Transverse colon (tissue), 4 donors: ENCODE measurements around the gene KIAA1586. TPM values are rescaled to one million over a fixed set of nuclear protein-coding genes. Genes with fewer than 3 reads are reported as not detected.
"Not testable (repeated sequence)": the region's sequence is repeated elsewhere in the genome, so short reads cannot be mapped to it uniquely, and the experiment has no call there.

ENCODE experiments used
- DNase-seq: peaks from one replicate; pipeline ENCODE4 v3.0.0-alpha.2; 2019
- H3K27ac ChIP-seq, 4 donors: fragments of 200-600 bp; sonication (generic); 2 replicates each; pipeline ENCODE4 v1.5.1; 2016 to 2018; ENCODE audit warnings: inconsistent platforms in 4 of 4
- H3K27me3 ChIP-seq: fragments of 200-600 bp; sonication (generic); 2 replicates; pipeline ENCODE4 v1.5.1; 2017; ENCODE audit warnings: inconsistent platforms
- H3K36me3 ChIP-seq, 4 donors: fragments of 200-600 bp; sonication (generic); 2 replicates each; pipeline ENCODE4 v1.5.1; 2017 to 2019; ENCODE audit warnings: inconsistent platforms in 4 of 4
- H3K4me1 ChIP-seq, 4 donors: fragments of 200-600 bp; sonication (generic); 2 replicates each; pipeline ENCODE4 v1.5.1; 2017 to 2020; ENCODE audit warnings: inconsistent platforms in 4 of 4
- H3K4me3 ChIP-seq, 4 donors: fragments of 200-600 bp; sonication (generic); 1 replicate in 1 of 4; 2 replicates in 3 of 4; pipeline versions ENCODE4 v1.5.1 to v1.6.1; 2017 to 2019; ENCODE audit warnings: inconsistent platforms in 4 of 4
- H3K9me3 ChIP-seq, 2 donors: fragments of 200-600 bp; sonication (generic); 2 replicates each; pipeline ENCODE4 v1.5.1; 2017 to 2019; ENCODE audit warnings: inconsistent platforms in 2 of 2
- CTCF ChIP-seq, 5 experiments: fragments of 200-600 bp in 3 of 5; fragments of 450-650 bp in 2 of 5; sonication (generic) in 3 of 5; IDR thresholded peaks; 1 replicate in 2 of 5; 2 replicates in 3 of 5; pipeline ENCODE4 v1.5.1; 2016 to 2017; ENCODE audit warnings: antibody characterized with exemption in 5 of 5, inconsistent platforms in 3 of 5, mild to moderate bottlenecking in 2 of 5, moderate library complexity in 1 of 5
- EP300 ChIP-seq: sonication (generic); formaldehyde crosslinking; IDR thresholded peaks from one replicate; pipeline ENCODE4 v1.6.1; 2017; ENCODE audit warnings: antibody characterized with exemption, low read depth
- POLR2A ChIP-seq: fragments of 450-650 bp; IDR thresholded peaks from one replicate; pipeline ENCODE4 v1.6.1; 2016; ENCODE audit warnings: antibody characterized with exemption, mild to moderate bottlenecking, moderate library complexity
- POLR2AphosphoS5 ChIP-seq, 3 donors: sonication (generic); formaldehyde crosslinking; IDR thresholded peaks; one replicate each; pipeline ENCODE4 v1.6.1; 2016; ENCODE audit warnings: antibody characterized with exemption in 3 of 3
- WGBS, 2 donors: methylation state at CpG; one replicate each; pipeline ENCODE4 v1.1.5; 2018; ENCODE audit warnings: low coverage in 1 of 2; 5-methylcytosine and 5-hydroxymethylcytosine counted together
- in situ Hi-C, 4 donors: fragments of 200-750 bp; cut with MboI; loops; one replicate each; pipeline versions ENCODE4 v1.15.0 to v1.15.1; 2017; ENCODE audit warnings: low sequenced_read_pairs in 3 of 4, low pct_ligation_motif_present in 1 of 4, low pct_unique_long_range_greater_than_20kb in 1 of 4
- intact Hi-C: fragments of 100-400 bp; cut with DNase I; formaldehyde crosslinking; loops from one replicate; pipeline ENCODE4 v1.15.1; 2023; ENCODE audit warnings: low total_unique reads
- total RNA-seq, 4 donors: library from RNA; depleted of rRNA; stranded (reverse); fragments of >200 nt; gene quantifications; one replicate each; pipeline ENCODE4 v1.1.0, GENCODE V29; 2016

KIAA1586 gene
- total RNA-seq, 4 donors from 2014 or later, result 0.75 to 9.8 (median 3.6) TPM

DNA sequence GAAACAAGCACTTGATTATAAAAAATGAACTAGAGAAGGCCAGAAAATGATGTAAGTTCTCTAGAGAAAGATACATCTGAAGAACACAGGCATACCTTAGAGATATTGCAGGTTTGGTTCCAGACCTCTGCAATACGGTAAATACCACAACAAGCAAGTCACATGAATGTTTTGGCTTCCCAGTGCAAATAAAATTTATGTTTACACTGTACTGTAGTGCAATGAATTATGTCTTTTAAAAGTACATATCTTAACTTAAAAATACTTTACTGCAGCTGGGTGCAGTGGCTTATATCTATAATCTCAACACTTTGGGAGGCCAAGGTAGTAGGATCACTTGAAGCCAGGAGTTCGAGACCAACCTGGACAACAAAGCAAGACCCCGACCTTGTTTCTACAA, 10.9 kb upstream of the KIAA1586 start:
- no peak for TF ChIP-seq POLR2AphosphoS5 (IDR thresholded peaks at IDR 0.05)
- TF ChIP-seq CTCF (IDR thresholded peaks at IDR 0.05), result no peak
- TF ChIP-seq EP300, result no peak
- no peak for TF ChIP-seq POLR2A
- Histone ChIP-seq H3K4me1 (no peaks in the 10 kb centered on the region), H3K9me3 (no peaks in the 10 kb centered on the region), H3K36me3 (no peaks in the 10 kb centered on the region), H3K27me3 (no peaks in the 10 kb centered on the region), H3K4me3 (no peak overlapping the region), H3K27ac (no peak overlapping the region)
- intact Hi-C loops (no loop called here), in situ Hi-C loops (loop anchor here in 1 of 4 donors (25.0 kb wide), 1 partner anchor 302 kb away; no protein-coding TSS in a partner anchor)
- DNase-seq, result no peak
- 28% methylated on average over 3 of the region's 3 CpGs for WGBS, 2 donors

DNA sequence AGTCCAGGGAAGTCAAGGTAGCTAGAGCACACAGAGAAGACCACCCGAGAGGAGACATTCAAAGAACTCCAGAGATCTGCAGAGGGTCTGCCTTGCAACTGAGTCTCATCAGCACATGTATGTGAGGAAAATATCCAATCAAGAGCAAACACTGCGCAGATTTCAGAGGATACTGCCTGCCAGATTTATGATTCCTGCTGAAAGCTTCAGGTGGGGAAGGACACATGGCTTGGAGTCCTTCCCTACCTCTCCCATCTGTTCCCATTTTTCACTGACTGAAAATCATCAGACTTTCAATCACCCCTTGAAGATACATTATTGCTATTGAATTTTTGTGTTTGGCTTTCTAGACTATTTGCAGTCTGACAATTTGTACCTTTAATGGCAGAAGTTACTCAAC, 7.6 kb upstream of the KIAA1586 start:
- DNase-seq, result no peak
- H3K27me3 ChIP-seq, result peaks cover 13% of the 10 kb centered on the region
- no peaks in the 10 kb centered on the region for H3K4me1 ChIP-seq
- intact Hi-C loops, result no loop called here
- H3K36me3 ChIP-seq, result no peaks in the 10 kb centered on the region
- in situ Hi-C loops, result loop anchor here in 1 of 4 donors (25.0 kb wide), 1 partner anchor 298 kb away; no protein-coding TSS in a partner anchor
- no peak overlapping the region for H3K27ac ChIP-seq
- H3K9me3 ChIP-seq, result no peaks in the 10 kb centered on the region
- WGBS, 2 donors, result 57 to 95% methylated on average over 1 to 2 of the region's 2 CpGs
- no peak overlapping the region for H3K4me3 ChIP-seq
- TF ChIP-seq POLR2AphosphoS5 (IDR thresholded peaks at IDR 0.05), result no peak
- TF ChIP-seq CTCF (IDR thresholded peaks at IDR 0.05), result no peak
- no peak for TF ChIP-seq POLR2A
- no peak for TF ChIP-seq EP300

GRCh38 chr6:57040011-57040410, 6.5 kb upstream of the KIAA1586 start:
- Histone ChIP-seq H3K27me3 (peaks cover 13% of the 10 kb centered on the region), H3K4me1 (no peaks in the 10 kb centered on the region), H3K9me3 (no peaks in the 10 kb centered on the region), H3K27ac (no peak overlapping the region), H3K4me3 (no peak overlapping the region), H3K36me3 (no peaks in the 10 kb centered on the region)
- no peak for DNase-seq
- in situ Hi-C loops, result loop anchor here in 1 of 4 donors (25.0 kb wide), 1 partner anchor 297 kb away; no protein-coding TSS in a partner anchor
- TF ChIP-seq POLR2A, result no peak
- TF ChIP-seq CTCF (IDR thresholded peaks at IDR 0.05), result no peak
- TF ChIP-seq EP300, result no peak
- no peak for TF ChIP-seq POLR2AphosphoS5 (IDR thresholded peaks at IDR 0.05)
- 75 to 100% methylated on average over 1 to 5 of the region's 5 CpGs for WGBS, 2 donors
- intact Hi-C loops, result no loop called here

GRCh38 chr6:57044061-57044460, 2.4 kb upstream of the KIAA1586 start:
- 74 to 83% methylated on average over 1 of the region's 1 CpG for WGBS, 2 donors
- DNase-seq, H3K4me3 ChIP-seq, intact Hi-C loops, H3K27ac ChIP-seq, H3K9me3 ChIP-seq, H3K36me3 ChIP-seq: not testable (repeated sequence)
- Histone ChIP-seq H3K4me1 (peaks cover 0 to 15% (median 7%) of the 10 kb centered on the region in 4 donors), H3K27me3 (peaks cover 13% of the 10 kb centered on the region)
- in situ Hi-C loops, result loop anchor here in 1 of 4 donors (25.0 kb wide), 1 partner anchor 293 kb away; no protein-coding TSS in a partner anchor

DNA sequence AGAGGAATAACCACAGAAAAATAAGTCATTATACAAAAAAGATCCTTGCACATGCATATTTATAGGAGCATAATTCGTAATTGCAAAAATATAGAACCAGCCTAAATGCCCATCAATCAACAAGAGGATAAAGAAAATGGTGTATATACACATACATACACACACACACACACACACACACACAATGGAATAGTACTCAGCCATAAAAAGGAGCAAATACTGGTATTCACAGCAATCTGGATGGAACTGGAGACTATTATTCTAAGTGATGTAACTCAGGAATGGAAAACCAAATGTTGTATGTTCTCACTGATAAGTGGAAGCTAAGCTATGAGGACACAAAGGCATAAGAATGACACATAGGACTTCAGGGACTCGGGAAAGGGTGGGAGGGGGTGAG, 1.9 kb upstream of the KIAA1586 start:
- Histone ChIP-seq H3K36me3 (no peaks in the 10 kb centered on the region), H3K27ac (no peak overlapping the region), H3K27me3 (peaks cover 13% of the 10 kb centered on the region), H3K4me1 (peaks cover 0 to 20% (median 7%) of the 10 kb centered on the region in 4 donors), H3K4me3 (no peak overlapping the region), H3K9me3 (no peaks in the 10 kb centered on the region)
- DNase-seq, result no peak
- WGBS, 2 donors, result 86 to 94% methylated on average over 2 of the region's 2 CpGs
- no peak for TF ChIP-seq POLR2AphosphoS5 (IDR thresholded peaks at IDR 0.05)
- no peak for TF ChIP-seq CTCF (IDR thresholded peaks at IDR 0.05)
- TF ChIP-seq EP300, result no peak
- no peak for TF ChIP-seq POLR2A
- in situ Hi-C loops, result loop anchor here in 1 of 4 donors (25.0 kb wide), 1 partner anchor 293 kb away; no protein-coding TSS in a partner anchor
- intact Hi-C loops, result no loop called here

DNA sequence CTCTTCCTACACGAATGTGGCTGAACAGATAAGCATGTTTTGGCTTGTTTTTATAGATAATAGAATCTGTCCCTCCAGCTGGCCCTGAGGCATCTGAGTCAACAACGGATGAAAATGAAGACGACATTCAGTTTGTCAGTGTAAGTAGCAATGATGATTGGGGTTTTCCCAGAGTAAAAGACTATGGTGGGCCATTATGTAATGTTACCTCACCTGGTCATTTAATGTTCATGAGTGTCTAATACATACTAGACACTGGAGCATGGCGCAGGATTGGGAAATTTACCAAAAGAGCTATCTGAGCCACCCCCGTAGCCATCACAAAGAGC, 728 bp downstream of the KIAA1586 start:
- H3K27me3 ChIP-seq, intact Hi-C loops, DNase-seq, H3K27ac ChIP-seq, H3K9me3 ChIP-seq, H3K4me3 ChIP-seq: not testable (repeated sequence)
- H3K36me3 ChIP-seq, result peaks cover 0 to 11% (median 5%) of the 10 kb centered on the region in 4 donors
- WGBS, 2 donors, result no CpG with 5 or more reads among the region's 5 CpGs
- peaks cover 0 to 21% (median 7%) of the 10 kb centered on the region in 4 donors for H3K4me1 ChIP-seq
- in situ Hi-C loops, result loop anchor here in 1 of 4 donors (25.0 kb wide), 1 partner anchor 290 kb away; no protein-coding TSS in a partner anchor

DNA sequence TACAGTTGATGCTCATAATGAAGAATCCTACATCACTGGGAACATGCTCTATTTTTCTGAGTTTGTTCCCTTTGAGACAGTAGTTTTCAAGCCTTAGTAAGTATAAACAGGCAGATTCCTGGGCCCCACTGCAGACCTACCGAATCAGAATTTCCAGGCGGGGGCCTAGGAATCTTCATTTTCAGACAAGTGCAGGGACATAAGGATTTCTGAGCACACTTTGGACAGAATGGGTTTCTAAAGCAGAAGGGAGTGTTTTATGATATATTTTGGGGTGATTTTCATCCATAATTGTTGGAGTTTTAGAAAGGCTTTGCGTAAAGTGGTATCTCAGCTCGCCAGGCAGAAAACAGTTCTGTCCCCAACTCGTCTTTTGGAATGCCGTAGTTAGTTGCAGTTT, 1.4 kb downstream of the KIAA1586 start:
- H3K36me3 ChIP-seq, result peaks cover 0 to 15% (median 6%) of the 10 kb centered on the region in 4 donors
- H3K27ac ChIP-seq, result peak overlapping the region in 2 of 4 donors; percentile 16 to 42
- peak overlapping the region in 1 of 4 donors; percentile 7 for H3K4me3 ChIP-seq
- DNase-seq, H3K9me3 ChIP-seq, intact Hi-C loops, H3K27me3 ChIP-seq: not testable (repeated sequence)
- peaks cover 0 to 21% (median 7%) of the 10 kb centered on the region in 4 donors for H3K4me1 ChIP-seq
- 83% methylated on average over 4 to 6 of the region's 6 CpGs for WGBS, 2 donors
- in situ Hi-C loops, result loop anchor here in 1 of 4 donors (25.0 kb wide), 1 partner anchor 289 kb away; no protein-coding TSS in a partner anchor
